H9 (cell line): ENCODE measurements around the gene SPA17. TPM values are rescaled to one million over a fixed set of nuclear protein-coding genes. Genes with fewer than 3 reads are reported as not detected.

Experiments used
- DNase-seq: peaks from one replicate; pipeline ENCODE4 v3.0.0-alpha.2; 2017
- H2AFZ ChIP-seq: one replicate; pipeline ENCODE4 v1.6.1; 2013; ENCODE audit warnings: mild to moderate bottlenecking, low read length, control low read depth, moderate library complexity
- H2AK5ac ChIP-seq: 2 replicates; pipeline ENCODE4 v1.6.1; 2013; ENCODE audit warnings: low read length, control low read depth, mixed read lengths; ENCODE audit not compliant: insufficient read length
- H2BK120ac ChIP-seq: one replicate; pipeline ENCODE4 v1.6.1; 2013; ENCODE audit warnings: low read depth, mild to moderate bottlenecking, low read length, control low read depth, inconsistent platforms; ENCODE audit not compliant: poor library complexity, severe bottlenecking
- H2BK12ac ChIP-seq: 2 replicates; pipeline ENCODE4 v1.6.1; 2013; ENCODE audit warnings: low read length, control low read depth, mixed read lengths, low read depth; ENCODE audit not compliant: insufficient read length
- H2BK15ac ChIP-seq: 2 replicates; pipeline ENCODE4 v1.6.1; 2013; ENCODE audit warnings: low read depth, low read length, control low read depth
- H2BK20ac ChIP-seq: one replicate; pipeline ENCODE4 v1.6.1; 2013; ENCODE audit warnings: low read depth, mild to moderate bottlenecking, low read length, control low read depth, inconsistent platforms; ENCODE audit not compliant: poor library complexity, severe bottlenecking
- H2BK5ac ChIP-seq: 2 replicates; pipeline ENCODE4 v1.6.1; 2013; ENCODE audit warnings: low read length, control low read depth, mixed read lengths; ENCODE audit not compliant: insufficient read length
- H3K14ac ChIP-seq: 2 replicates; pipeline ENCODE4 v1.6.1; 2013; ENCODE audit warnings: low read length, control low read depth; ENCODE audit not compliant: insufficient read depth
- H3K18ac ChIP-seq: 2 replicates; pipeline ENCODE4 v1.6.1; 2013; ENCODE audit warnings: low read depth, mild to moderate bottlenecking, mixed read lengths, low read length, control low read depth; ENCODE audit not compliant: insufficient read length
- H3K23ac ChIP-seq: 2 replicates; pipeline ENCODE4 v1.6.1; 2013; ENCODE audit warnings: low read length, control low read depth, mixed read lengths, low read depth; ENCODE audit not compliant: insufficient read length
- H3K23me2 ChIP-seq: 2 replicates; pipeline ENCODE4 v1.6.1; 2013; ENCODE audit warnings: low read depth, mild to moderate bottlenecking, mixed read lengths, low read length, control low read depth; ENCODE audit not compliant: insufficient read length, poor library complexity, severe bottlenecking
- H3K27ac ChIP-seq: 2 replicates; pipeline ENCODE4 v1.5.1; 2013; ENCODE audit warnings: low read length, control low read depth, mixed read lengths, low read depth; ENCODE audit not compliant: insufficient read length
- H3K27me3 ChIP-seq: 2 replicates; pipeline ENCODE4 v1.6.1; 2013; ENCODE audit warnings: low read length, control low read depth, inconsistent platforms; ENCODE audit not compliant: insufficient read depth
- H3K4ac ChIP-seq: 2 replicates; pipeline ENCODE4 v1.6.1; 2013; ENCODE audit warnings: low read depth, mild to moderate bottlenecking, control low read depth, inconsistent platforms, low read length, moderate library complexity
- H3K4me1 ChIP-seq: 2 replicates; pipeline ENCODE4 v1.6.1; 2013; ENCODE audit warnings: low read length, control low read depth, inconsistent platforms; ENCODE audit not compliant: insufficient read depth
- H3K4me2 ChIP-seq: 2 replicates; pipeline ENCODE4 v1.6.1; 2013; ENCODE audit warnings: low read length, control low read depth, mixed read lengths; ENCODE audit not compliant: insufficient read length, insufficient read depth
- H3K56ac ChIP-seq: 2 replicates; pipeline ENCODE4 v1.6.1; 2013; ENCODE audit warnings: low read depth, mild to moderate bottlenecking, mixed read lengths, low read length, control low read depth; ENCODE audit not compliant: insufficient read length
- H3K79me1 ChIP-seq: 2 replicates; pipeline ENCODE4 v1.6.1; 2013; ENCODE audit warnings: low read depth, mild to moderate bottlenecking, moderate library complexity, low read length, control low read depth, inconsistent platforms; ENCODE audit not compliant: insufficient read depth, poor library complexity, severe bottlenecking
- H3K79me2 ChIP-seq: 2 replicates; pipeline ENCODE4 v1.6.1; 2013; ENCODE audit warnings: low read length, control low read depth, inconsistent platforms; ENCODE audit not compliant: insufficient read depth
- H3K9ac ChIP-seq: 2 replicates; pipeline ENCODE4 v1.6.1; 2013; ENCODE audit warnings: low read length, control low read depth, mixed read lengths; ENCODE audit not compliant: insufficient read length; ENCODE audit errors: extremely low read depth
- H3K9me3 ChIP-seq: one replicate; pipeline ENCODE4 v1.6.1; 2013; ENCODE audit warnings: low read depth, low read length, inconsistent platforms; ENCODE audit not compliant: control insufficient read depth
- H3T11ph ChIP-seq: one replicate; pipeline ENCODE4 v1.6.1; 2013; ENCODE audit warnings: mild to moderate bottlenecking, low read length, control low read depth, inconsistent platforms
- H4K20me1 ChIP-seq: one replicate; pipeline ENCODE4 v1.6.1; 2013; ENCODE audit not compliant: control insufficient read depth, insufficient read length, insufficient read depth
- H4K5ac ChIP-seq: 2 replicates; pipeline ENCODE4 v1.6.1; 2013; ENCODE audit warnings: low read depth, mild to moderate bottlenecking, mixed read lengths, low read length, control low read depth; ENCODE audit not compliant: insufficient read length
- H4K8ac ChIP-seq: replicated peaks from 2 replicates; pipeline ENCODE4 v1.6.1; 2013; ENCODE audit warnings: low read length, control low read depth, mixed read lengths, low read depth; ENCODE audit not compliant: insufficient read length
- H4K91ac ChIP-seq: 2 replicates; pipeline ENCODE4 v1.6.1; 2013; ENCODE audit warnings: low read depth, mild to moderate bottlenecking, moderate library complexity, mixed read lengths, low read length, control low read depth; ENCODE audit not compliant: insufficient read length
- H3K27ac Mint-ChIP-seq, 3 experiments: 2 replicates in 2 of 3; 3 replicates in 1 of 3; pipeline ENCODE4 v1.8.0; 2020 to 2021; ENCODE audit warnings: mixed read lengths in 3 of 3, mild to moderate bottlenecking in 1 of 3, moderate library complexity in 1 of 3
- H3K27me3 Mint-ChIP-seq: 2 replicates; pipeline ENCODE4 v1.8.0; 2021; ENCODE audit warnings: low read depth, mild to moderate bottlenecking, moderate library complexity, mixed read lengths
- H3K36me3 Mint-ChIP-seq, 3 experiments: 2 replicates in 2 of 3; 3 replicates in 1 of 3; pipeline ENCODE4 v1.8.0; 2020 to 2021; ENCODE audit warnings: low read depth in 3 of 3, mixed read lengths in 3 of 3; ENCODE audit not compliant: insufficient read depth in 1 of 3
- H3K4me1 Mint-ChIP-seq, 2 experiments: 2 replicates each; pipeline ENCODE4 v1.8.0; 2020; ENCODE audit warnings: mixed read lengths in 2 of 2
- H3K4me3 Mint-ChIP-seq, 2 experiments: 2 replicates in 1 of 2; 3 replicates in 1 of 2; pipeline ENCODE4 v1.8.0; 2020 to 2021; ENCODE audit warnings: mild to moderate bottlenecking in 2 of 2, mixed read lengths in 2 of 2, moderate library complexity in 1 of 2
- H3K9me3 Mint-ChIP-seq, 2 experiments: 2 replicates in 1 of 2; 3 replicates in 1 of 2; pipeline ENCODE4 v1.8.0; 2020; ENCODE audit warnings: mild to moderate bottlenecking in 2 of 2, mixed read lengths in 2 of 2, moderate library complexity in 1 of 2
- WGBS: extraction: QIAGEN DNeasy Blood & Tissue Kit; methylation state at CpG from one replicate; pipeline ENCODE4 v1.1.7; 2013; ENCODE audit warnings: missing lambda C conversion rate, low lambda C conversion rate, mixed read lengths; ENCODE audit not compliant: insufficient read length; ENCODE audit errors: extremely low coverage; 5-methylcytosine and 5-hydroxymethylcytosine counted together
- total RNA-seq: library from RNA; stranded (reverse); gene quantifications from 2 replicates; pipeline ENCODE4 v1.2.1, GENCODE V29; 2021
- TF ChIP-seq, protein P1 (sequence below): fragments of 200-600 bp; sonication (generic); conservative IDR thresholded peaks from 3 replicates; pipeline ENCODE4 v1.8.0; 2021; ENCODE audit warnings: antibody characterized with exemption, mild to moderate bottlenecking

The SPA17 gene
- total RNA-seq, 1 experiment from 2014 or later, result 6.9 TPM

DNA sequence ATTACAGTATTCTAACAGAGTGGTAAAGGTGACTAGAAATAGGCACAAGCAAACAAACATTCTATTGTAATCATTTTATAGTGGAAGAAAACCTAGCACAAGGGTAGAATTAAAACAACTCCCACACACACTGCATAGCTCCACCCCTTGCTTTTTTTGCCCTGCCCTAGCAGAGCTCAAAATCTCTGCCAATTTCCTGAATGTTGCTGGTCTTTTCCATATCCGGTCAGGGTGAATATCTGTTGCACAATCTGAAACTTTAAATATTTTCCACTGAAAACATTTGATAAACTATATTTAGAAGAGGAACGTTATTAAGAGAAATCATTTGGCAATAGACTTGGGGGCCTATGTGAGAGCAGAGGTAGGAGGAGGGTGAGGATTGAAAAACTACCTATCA, 2.7 kb downstream of the SPA17 start:
- Histone ChIP-seq H3K79me1 (no peaks in the 10 kb centered on the region), H2BK15ac (no peak overlapping the region), H3K18ac (no peak overlapping the region), H3K9me3 (no peaks in the 10 kb centered on the region), H4K91ac (no peak overlapping the region), H2AFZ (no peak overlapping the region), H3K23me2 (peaks cover 12% of the 10 kb centered on the region), H3K4me1 (no peaks in the 10 kb centered on the region), H3K23ac (no peak overlapping the region), H2BK120ac (no peak overlapping the region), H3K27me3 (peaks cover 6% of the 10 kb centered on the region), H3K27ac (no peak overlapping the region), H3K4me2 (no peak overlapping the region), H4K8ac (no peak overlapping the region), H3K79me2 (no peaks in the 10 kb centered on the region), H3K14ac (no peak overlapping the region), H3T11ph (no peak overlapping the region), H4K5ac (no peak overlapping the region), H2BK12ac (no peak overlapping the region), H3K56ac (no peak overlapping the region), H3K4ac (no peak overlapping the region), H2BK5ac (no peak overlapping the region), H4K20me1 (no peaks in the 10 kb centered on the region), H2BK20ac (no peak overlapping the region), H3K9ac (no peak overlapping the region), H2AK5ac (no peak overlapping the region)
- no peak for DNase-seq
- Mint-ChIP-seq H3K9me3 (no peaks in the 10 kb centered on the region), H3K4me1 (peaks cover 7 to 14% of the 10 kb centered on the region in 2 experiments), H3K36me3 (no peaks in the 10 kb centered on the region), H3K27ac (no peak overlapping the region), H3K4me3 (no peak overlapping the region), H3K27me3 (peaks cover 12% of the 10 kb centered on the region)
- TF ChIP-seq, protein P1, sequence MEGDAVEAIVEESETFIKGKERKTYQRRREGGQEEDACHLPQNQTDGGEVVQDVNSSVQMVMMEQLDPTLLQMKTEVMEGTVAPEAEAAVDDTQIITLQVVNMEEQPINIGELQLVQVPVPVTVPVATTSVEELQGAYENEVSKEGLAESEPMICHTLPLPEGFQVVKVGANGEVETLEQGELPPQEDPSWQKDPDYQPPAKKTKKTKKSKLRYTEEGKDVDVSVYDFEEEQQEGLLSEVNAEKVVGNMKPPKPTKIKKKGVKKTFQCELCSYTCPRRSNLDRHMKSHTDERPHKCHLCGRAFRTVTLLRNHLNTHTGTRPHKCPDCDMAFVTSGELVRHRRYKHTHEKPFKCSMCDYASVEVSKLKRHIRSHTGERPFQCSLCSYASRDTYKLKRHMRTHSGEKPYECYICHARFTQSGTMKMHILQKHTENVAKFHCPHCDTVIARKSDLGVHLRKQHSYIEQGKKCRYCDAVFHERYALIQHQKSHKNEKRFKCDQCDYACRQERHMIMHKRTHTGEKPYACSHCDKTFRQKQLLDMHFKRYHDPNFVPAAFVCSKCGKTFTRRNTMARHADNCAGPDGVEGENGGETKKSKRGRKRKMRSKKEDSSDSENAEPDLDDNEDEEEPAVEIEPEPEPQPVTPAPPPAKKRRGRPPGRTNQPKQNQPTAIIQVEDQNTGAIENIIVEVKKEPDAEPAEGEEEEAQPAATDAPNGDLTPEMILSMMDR, result no peak
- WGBS, result no CpG with 5 or more reads among the region's 2 CpGs
